Measurements from ENCODE around the gene ALKBH6. TPM values are rescaled to one million over a fixed set of nuclear protein-coding genes. Genes with fewer than 3 reads are reported as not detected.

Gene ALKBH6
- total and polyA plus RNA-seq, 9 of the 15 experiments (the other 6 are each of a cell fraction or from before 2014, with no cell fraction given): 0.67 to 62.0 (median 34.5) TPM

GRCh38 chr19:36054119-36054732 lies 40.2 kb upstream of the ALKBH6 start, which contains the start of gene THAP8 (continued):
- TF ChIP-seq MECOM (CRISPR knock-in tag; IDR thresholded peaks at IDR 0.05) (no peak), NR1H2 (CRISPR knock-in tag; IDR thresholded peaks at IDR 0.05) (no peak), BMI1 (IDR thresholded peaks at IDR 0.05; ENCODE audit: low read length) (no peak), ELK3 (CRISPR knock-in tag; IDR thresholded peaks at IDR 0.05) (no peak), ZNF239 (CRISPR knock-in tag; IDR thresholded peaks at IDR 0.05) (no peak), BRF1 (IDR thresholded peaks at IDR 0.05; ENCODE audit: borderline replicate concordance, extremely low read depth, insufficient read length) (no peak), VEZF1 (CRISPR knock-in tag; IDR thresholded peaks at IDR 0.05) (no peak; the same call in 1 of the 2 replicates), MLX (CRISPR knock-in tag; conservative IDR thresholded peaks at IDR 0.05) (no peak), NCOA2 (IDR thresholded peaks at IDR 0.05; ENCODE audit: partially characterized antibody in 2 of 2) (no peak), SPI1 (IDR thresholded peaks at IDR 0.05; ENCODE audit: borderline replicate concordance, low read depth, low read length) (no peak), ZNF695 (CRISPR knock-in tag; IDR thresholded peaks at IDR 0.05) (no peak), ZNF121 (CRISPR knock-in tag; conservative IDR thresholded peaks at IDR 0.05) (no peak), ATF6 (CRISPR knock-in tag; IDR thresholded peaks at IDR 0.05) (no peak), ZMIZ1 (IDR thresholded peaks at IDR 0.05; ENCODE audit: low read depth in 2 of 2, low read length in 2 of 2) (no peak), SMARCE1 (IDR thresholded peaks at IDR 0.05) (peak; percentile 46; the same call in 1 of the 2 replicates), FOXA1 (IDR thresholded peaks at IDR 0.05; ENCODE audit: borderline replicate concordance) (no peak), ESRRB (CRISPR knock-in tag; IDR thresholded peaks at IDR 0.05; ENCODE audit: borderline replicate concordance) (no peak), NEUROD1 (IDR thresholded peaks at IDR 0.05; ENCODE audit: borderline replicate concordance, low read depth, low read length, partially characterized antibody) (no peak), FOXJ2 (tag; IDR thresholded peaks at IDR 0.05) (peak; percentile 74)

Data from K562 (cell line).